ENCODE data around the gene SOX15.

The SOX15 gene

DNA sequence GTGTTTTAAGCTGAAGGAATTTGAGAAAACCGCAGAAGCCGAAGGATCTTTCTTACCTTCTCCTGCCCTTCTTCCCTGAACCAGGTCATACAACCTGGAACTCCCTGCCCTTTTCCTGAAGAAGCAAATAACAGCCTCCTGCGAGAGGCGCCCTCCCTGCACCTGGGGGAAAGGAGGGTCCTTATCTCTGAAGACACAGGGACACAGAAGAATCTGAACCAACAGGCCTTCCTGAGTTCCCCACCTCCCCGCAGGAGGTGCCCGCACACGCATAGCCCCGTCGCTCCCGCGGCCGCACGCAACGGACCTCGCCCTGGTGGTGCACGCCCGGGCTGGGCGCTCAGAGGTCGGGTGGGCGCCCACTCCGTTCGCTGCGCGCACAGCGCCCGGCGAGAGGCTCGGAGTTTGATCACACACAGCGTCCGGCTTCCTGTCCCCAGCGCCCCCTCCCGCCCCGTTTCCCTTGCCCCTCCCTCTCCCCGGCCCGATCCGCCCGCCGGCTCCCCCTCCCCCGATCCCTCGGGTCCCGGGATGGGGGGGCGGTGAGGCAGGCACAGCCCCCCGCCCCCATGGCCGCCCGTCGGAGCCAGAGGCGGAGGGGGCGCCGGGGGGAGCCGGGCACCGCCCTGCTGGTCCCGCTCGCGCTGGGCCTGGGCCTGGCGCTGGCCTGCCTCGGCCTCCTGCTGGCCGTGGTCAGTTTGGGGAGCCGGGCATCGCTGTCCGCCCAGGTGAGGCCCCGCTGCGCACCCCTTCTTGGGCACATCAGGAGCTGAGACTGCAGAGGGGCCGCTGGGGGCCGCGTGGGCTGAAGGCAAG lies 41.1 kb downstream of the SOX15 start, which contains the start of gene TNFSF12:
Gene TNFSF12, plus strand, starts transcription at position 474 of the 816 bp plus-strand sequence. Its CDS starts 96 bp downstream, at position 570.
- TF ChIP-seq, protein P1, sequence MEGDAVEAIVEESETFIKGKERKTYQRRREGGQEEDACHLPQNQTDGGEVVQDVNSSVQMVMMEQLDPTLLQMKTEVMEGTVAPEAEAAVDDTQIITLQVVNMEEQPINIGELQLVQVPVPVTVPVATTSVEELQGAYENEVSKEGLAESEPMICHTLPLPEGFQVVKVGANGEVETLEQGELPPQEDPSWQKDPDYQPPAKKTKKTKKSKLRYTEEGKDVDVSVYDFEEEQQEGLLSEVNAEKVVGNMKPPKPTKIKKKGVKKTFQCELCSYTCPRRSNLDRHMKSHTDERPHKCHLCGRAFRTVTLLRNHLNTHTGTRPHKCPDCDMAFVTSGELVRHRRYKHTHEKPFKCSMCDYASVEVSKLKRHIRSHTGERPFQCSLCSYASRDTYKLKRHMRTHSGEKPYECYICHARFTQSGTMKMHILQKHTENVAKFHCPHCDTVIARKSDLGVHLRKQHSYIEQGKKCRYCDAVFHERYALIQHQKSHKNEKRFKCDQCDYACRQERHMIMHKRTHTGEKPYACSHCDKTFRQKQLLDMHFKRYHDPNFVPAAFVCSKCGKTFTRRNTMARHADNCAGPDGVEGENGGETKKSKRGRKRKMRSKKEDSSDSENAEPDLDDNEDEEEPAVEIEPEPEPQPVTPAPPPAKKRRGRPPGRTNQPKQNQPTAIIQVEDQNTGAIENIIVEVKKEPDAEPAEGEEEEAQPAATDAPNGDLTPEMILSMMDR (IDR thresholded peaks at IDR 0.05; ENCODE audit: borderline replicate concordance, insufficient read depth, low read depth, low read length): 0 out of 2 replicates have a peak, but pooled peaks have one; percentile 2
- H3K4me3 ChIP-seq (ENCODE audit: low read depth, low read length): peak within 1 kb of the TSS; percentile 65

DNA sequence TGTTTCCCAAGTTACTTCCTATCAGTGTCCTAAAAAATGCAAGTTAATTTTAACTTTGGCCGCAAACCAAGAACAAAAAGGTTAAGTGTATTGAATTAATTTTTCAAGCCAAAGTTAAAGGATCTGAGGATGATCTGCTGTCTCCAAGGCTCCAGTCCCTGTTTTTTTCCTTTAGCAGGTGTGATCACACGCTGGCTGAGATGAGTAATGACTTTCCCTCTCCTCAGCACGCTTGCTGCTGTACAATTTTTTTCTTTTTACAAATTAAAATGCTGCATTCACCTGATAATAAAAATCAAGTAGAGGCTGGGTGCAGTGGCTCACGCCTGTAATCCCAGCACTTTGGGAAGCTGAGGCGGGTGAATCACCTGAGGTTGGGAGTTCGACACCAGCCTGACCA lies 45.0 kb downstream of the SOX15 start:
- TF ChIP-seq, protein P1 (IDR thresholded peaks at IDR 0.05; ENCODE audit: borderline replicate concordance, insufficient read depth, low read depth, low read length): no peak

DNA sequence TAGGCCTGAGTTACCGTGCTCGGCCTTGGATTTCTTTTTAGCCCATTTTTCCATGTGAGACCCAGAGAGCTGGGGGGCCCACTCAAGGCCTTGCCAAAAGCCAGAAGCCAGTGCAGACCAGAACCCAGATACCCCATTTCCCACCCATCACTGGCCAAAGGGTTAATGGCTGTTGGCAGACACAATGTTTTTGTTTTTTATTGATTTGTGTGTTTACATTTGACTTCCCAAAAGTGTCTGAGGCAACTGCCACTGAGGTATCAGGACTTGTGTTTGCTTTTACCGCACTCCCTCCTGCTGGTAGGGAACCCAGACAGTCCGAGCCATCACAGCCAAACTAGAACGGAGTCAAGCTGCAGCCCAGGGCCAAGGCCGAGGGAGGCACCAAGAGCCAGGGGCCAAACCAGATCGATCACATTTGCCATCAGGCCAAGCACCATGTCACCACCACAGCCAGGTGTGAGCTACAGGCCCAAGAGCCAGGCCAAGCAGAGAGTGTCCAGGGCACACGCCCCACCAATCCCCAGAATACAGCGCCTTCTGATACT lies 48.7 kb downstream of the SOX15 start:
- TF ChIP-seq, protein P1 (IDR thresholded peaks at IDR 0.05; ENCODE audit: borderline replicate concordance, insufficient read depth, low read depth, low read length): no peak
- no peak overlapping the region for H3K4me3 ChIP-seq (ENCODE audit: low read depth, low read length)

More for the DNA sequence above, 45.0 kb downstream of the SOX15 start:
- H3K4me3 ChIP-seq (ENCODE audit: low read depth, low read length): no peak overlapping the region

DNA sequence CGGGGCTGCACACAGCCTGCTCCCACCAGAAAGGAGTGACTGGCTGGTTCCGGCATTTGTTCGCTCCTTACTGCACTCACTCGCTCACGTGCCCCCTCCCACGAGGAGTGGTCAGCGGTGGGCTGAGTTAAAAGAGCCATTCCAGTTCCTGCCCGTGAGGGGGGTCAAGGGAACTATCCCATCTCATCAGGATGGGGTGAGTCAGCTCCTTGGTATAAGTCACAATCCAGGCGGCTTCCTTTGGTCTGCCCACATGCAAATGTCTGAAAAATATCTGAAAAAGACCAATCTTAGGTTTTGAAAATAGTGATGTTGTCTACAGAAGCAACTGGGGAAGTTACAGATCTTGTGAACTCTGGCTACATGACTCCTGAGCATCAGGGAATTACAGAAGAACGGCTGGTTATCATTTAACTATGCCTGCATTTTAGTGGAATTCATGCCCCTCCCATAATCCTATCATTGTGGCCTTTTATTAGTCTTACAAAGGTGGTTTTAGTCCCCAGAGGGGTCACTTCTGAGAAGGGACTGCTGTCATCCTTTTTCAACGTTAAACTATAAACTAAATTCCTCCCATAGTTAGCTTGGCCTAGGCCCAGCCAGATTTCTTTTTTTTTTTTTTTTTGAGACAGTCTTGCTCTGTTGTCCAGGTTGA lies 50.9 kb downstream of the SOX15 start:
- TF ChIP-seq, protein P1 (IDR thresholded peaks at IDR 0.05; ENCODE audit: borderline replicate concordance, insufficient read depth, low read depth, low read length): no peak
- H3K4me3 ChIP-seq (ENCODE audit: low read depth, low read length): no peak overlapping the region

All from GM12875 (cell line).